Stimulated activated effector memory CD8-positive, alpha-beta T cell treated with anti-CD3 and anti-CD28 coated beads, Interleukin-12 subunit alpha, Interleukin-12 subunit beta, amount 100 ng/mL, for 72 hours (primary cell): Measurements from ENCODE around the gene CLEC2B.

Experiments used
- ATAC-seq: fragments of 150-1000 bp; cut with Tn5 transposase; 2 replicates; pipeline ENCODE4 v1.10.0; 2021
- DNase-seq, 2 donors: peaks; one replicate each; pipeline ENCODE4 v3.0.0; 2021 to 2022; ENCODE audit warnings: low spot score in 2 of 2
- H3K27ac Mint-ChIP-seq: one replicate; pipeline ENCODE4 v1.8.0; 2022; ENCODE audit warnings: mild to moderate bottlenecking, mixed read lengths
- H3K36me3 Mint-ChIP-seq: one replicate; pipeline ENCODE4 v1.8.0; 2022; ENCODE audit warnings: mild to moderate bottlenecking, mixed read lengths
- H3K4me1 Mint-ChIP-seq: one replicate; pipeline ENCODE4 v1.8.0; 2022; ENCODE audit warnings: mixed read lengths
- H3K4me3 Mint-ChIP-seq: one replicate; pipeline ENCODE4 v1.8.0; 2022; ENCODE audit warnings: mild to moderate bottlenecking, mixed read lengths
- H3K9me3 Mint-ChIP-seq: one replicate; pipeline ENCODE4 v1.8.0; 2022; ENCODE audit warnings: mixed read lengths

CLEC2B gene

GRCh38 chr12:9851050-9851449 is 18.1 kb downstream of the CLEC2B start:
- H3K27ac Mint-ChIP-seq, result peak overlapping the region; percentile 6
- no peak overlapping the region for H3K4me3 Mint-ChIP-seq
- ATAC-seq (no peak), DNase-seq (no peak)
- peaks cover 17% of the 10 kb centered on the region for H3K9me3 Mint-ChIP-seq
- H3K36me3 Mint-ChIP-seq, result peaks cover 70% of the 10 kb centered on the region
- peaks cover 29% of the 10 kb centered on the region for H3K4me1 Mint-ChIP-seq

GRCh38 chr12:9848899-9849298 is 20.3 kb downstream of the CLEC2B start:
- ATAC-seq (no peak), DNase-seq (no peak)
- Mint-ChIP-seq H3K36me3 (peaks cover 49% of the 10 kb centered on the region), H3K27ac (no peak overlapping the region), H3K4me3 (no peak overlapping the region), H3K4me1 (peaks cover 20% of the 10 kb centered on the region), H3K9me3 (peaks cover 17% of the 10 kb centered on the region)

- Mint-ChIP-seq H3K27ac (no peak overlapping the region), H3K4me1 (peaks cover 10% of the 10 kb centered on the region), H3K9me3 (peaks cover 17% of the 10 kb centered on the region), H3K4me3 (no peak overlapping the region), H3K36me3 (no peaks in the 10 kb centered on the region)
- ATAC-seq, result no peak
- no peak for DNase-seq
These were observed 25.7 kb downstream of the CLEC2B start for GRCh38 chr12:9843407-9843806.

GRCh38 chr12:9831720-9832119 is 37.4 kb downstream of the CLEC2B start:
- no peak for ATAC-seq
- no peak for DNase-seq
- Mint-ChIP-seq H3K36me3 (peaks cover 1% of the 10 kb centered on the region), H3K9me3 (no peaks in the 10 kb centered on the region), H3K4me3 (no peak overlapping the region), H3K27ac (no peak overlapping the region), H3K4me1 (peaks cover 1% of the 10 kb centered on the region)

GRCh38 chr12:9829982-9830381 is 39.2 kb downstream of the CLEC2B start:
- no peak for ATAC-seq
- Mint-ChIP-seq H3K4me3 (peak overlapping the region; percentile 43), H3K27ac (peak overlapping the region; percentile 88), H3K9me3 (no peaks in the 10 kb centered on the region), H3K4me1 (peaks cover 15% of the 10 kb centered on the region), H3K36me3 (peaks cover 6% of the 10 kb centered on the region)
- no peak for DNase-seq

- Mint-ChIP-seq H3K9me3 (no peaks in the 10 kb centered on the region), H3K4me3 (peak overlapping the region; percentile 43), H3K36me3 (peaks cover 6% of the 10 kb centered on the region), H3K4me1 (peaks cover 20% of the 10 kb centered on the region), H3K27ac (peak overlapping the region; percentile 88)
- DNase-seq (no peak), ATAC-seq (no peak)
These were observed 39.7 kb downstream of the CLEC2B start for GRCh38 chr12:9829483-9829882.

- H3K4me1 Mint-ChIP-seq, result peaks cover 22% of the 10 kb centered on the region
- H3K27ac Mint-ChIP-seq, result peak within 1 kb of the TSS; percentile 72
- H3K9me3 Mint-ChIP-seq, result peaks cover 3% of the 10 kb centered on the region
- peak within 1 kb of the TSS; percentile 43 for H3K4me3 Mint-ChIP-seq
- no peak for DNase-seq
- ATAC-seq, result no peak
- peaks cover 6% of the 10 kb centered on the region for H3K36me3 Mint-ChIP-seq
These were observed 41.8 kb downstream of the CLEC2B start, which contains the start of gene KLRF1 for GRCh38 chr12:9827209-9827888. TSS of gene KLRF1 (plus strand) at chr12:9827481. CDS start at chr12:9827545, 64 bp downstream.

GRCh38 chr12:9820281-9820930 is 48.7 kb downstream of the CLEC2B start:
- Mint-ChIP-seq H3K4me1 (peaks cover 42% of the 10 kb centered on the region), H3K36me3 (no peaks in the 10 kb centered on the region), H3K9me3 (peaks cover 3% of the 10 kb centered on the region), H3K27ac (peak overlapping the region; percentile 29), H3K4me3 (no peak overlapping the region)
- no peak for ATAC-seq
- DNase-seq, result no peak

GRCh38 chr12:9813821-9814798 is 55.0 kb downstream of the CLEC2B start:
- Mint-ChIP-seq H3K9me3 (no peaks in the 10 kb centered on the region), H3K4me3 (peak overlapping the region; percentile 87), H3K36me3 (no peaks in the 10 kb centered on the region), H3K4me1 (peaks cover 23% of the 10 kb centered on the region), H3K27ac (no peak overlapping the region)
- peak; percentile 95 to 97 for DNase-seq
- peak; percentile 98 for ATAC-seq

- DNase-seq (no peak), ATAC-seq (no peak)
- H3K4me1 Mint-ChIP-seq, result peaks cover 13% of the 10 kb centered on the region
- H3K27ac Mint-ChIP-seq, result no peak overlapping the region
- no peaks in the 10 kb centered on the region for H3K36me3 Mint-ChIP-seq
- H3K4me3 Mint-ChIP-seq, result no peak overlapping the region
- no peaks in the 10 kb centered on the region for H3K9me3 Mint-ChIP-seq
These were observed 57.5 kb downstream of the CLEC2B start for GRCh38 chr12:9811621-9812020.

GRCh38 chr12:9810671-9811070 is 58.5 kb downstream of the CLEC2B start:
- ATAC-seq (no peak), DNase-seq (no peak)
- H3K27ac Mint-ChIP-seq, result no peak overlapping the region
- H3K4me1 Mint-ChIP-seq, result peaks cover 13% of the 10 kb centered on the region
- H3K9me3 Mint-ChIP-seq, result no peaks in the 10 kb centered on the region
- H3K4me3 Mint-ChIP-seq, result no peak overlapping the region
- no peaks in the 10 kb centered on the region for H3K36me3 Mint-ChIP-seq

GRCh38 chr12:9809866-9810265 is 59.3 kb downstream of the CLEC2B start:
- Mint-ChIP-seq H3K4me3 (no peak overlapping the region), H3K9me3 (no peaks in the 10 kb centered on the region), H3K36me3 (no peaks in the 10 kb centered on the region), H3K4me1 (peaks cover 13% of the 10 kb centered on the region), H3K27ac (no peak overlapping the region)
- no peak for DNase-seq
- no peak for ATAC-seq

- ATAC-seq, result no peak
- no peak for DNase-seq
- no peak overlapping the region for H3K4me3 Mint-ChIP-seq
- no peaks in the 10 kb centered on the region for H3K36me3 Mint-ChIP-seq
- no peak overlapping the region for H3K27ac Mint-ChIP-seq
- H3K9me3 Mint-ChIP-seq, result no peaks in the 10 kb centered on the region
- peaks cover 13% of the 10 kb centered on the region for H3K4me1 Mint-ChIP-seq
These were observed 59.8 kb downstream of the CLEC2B start for GRCh38 chr12:9809338-9809737.

- H3K36me3 Mint-ChIP-seq, result no peaks in the 10 kb centered on the region
- H3K4me3 Mint-ChIP-seq, result no peak overlapping the region
- H3K9me3 Mint-ChIP-seq, result no peaks in the 10 kb centered on the region
- no peak for ATAC-seq
- no peak overlapping the region for H3K27ac Mint-ChIP-seq
- H3K4me1 Mint-ChIP-seq, result peaks cover 4% of the 10 kb centered on the region
- no peak for DNase-seq
These were observed 60.6 kb downstream of the CLEC2B start for GRCh38 chr12:9808504-9808903.

- no peaks in the 10 kb centered on the region for H3K9me3 Mint-ChIP-seq
- no peak for ATAC-seq
- no peak for DNase-seq
- H3K4me3 Mint-ChIP-seq, result no peak overlapping the region
- H3K27ac Mint-ChIP-seq, result no peak overlapping the region
- H3K4me1 Mint-ChIP-seq, result peaks cover 4% of the 10 kb centered on the region
- no peaks in the 10 kb centered on the region for H3K36me3 Mint-ChIP-seq
These were observed 62.4 kb downstream of the CLEC2B start for GRCh38 chr12:9806714-9807113.
